ENCODE results near the gene VAPA. TPM values are rescaled to one million over a fixed set of nuclear protein-coding genes. Genes with fewer than 3 reads are reported as not detected.

VAPA gene
- polyA plus RNA-seq, 1 donor (not counting 4 experiments of a cell fraction or from before 2014, with no cell fraction given), result 350 TPM

- H3K4me1 ChIP-seq (ENCODE audit: control insufficient read depth, extremely low read depth, insufficient read depth, low read length), result no peaks in the 10 kb centered on the region
- no peak overlapping the region for H2AFZ ChIP-seq (ENCODE audit: control insufficient read depth, low read length)
- H3K36me3 ChIP-seq (ENCODE audit: control insufficient read depth in 2 of 2, extremely low read depth in 1 of 2, insufficient read depth in 2 of 2, low read length in 2 of 2), result no peaks in the 10 kb centered on the region
- H3K9me3 ChIP-seq (ENCODE audit: control insufficient read depth, low read depth, low read length), result no peaks in the 10 kb centered on the region
- H3K27me3 ChIP-seq (ENCODE audit: control insufficient read depth, extremely low read depth, insufficient read depth, low read length), result peaks cover 8% of the 10 kb centered on the region
- TF ChIP-seq CTCF (optimal IDR thresholded peaks at IDR 0.05 in 1 of 3, IDR thresholded peaks at IDR 0.05 in 1 of 3, conservative IDR thresholded peaks at IDR 0.05 in 1 of 3; ENCODE audit: extremely low read depth in 1 of 3, insufficient read depth in 2 of 3, low read length in 3 of 3) (peak; percentile 51 to 80 (median 69)), EZH2 (IDR thresholded peaks at IDR 0.05; ENCODE audit: low read length) (no peak)
- H3K27ac ChIP-seq (ENCODE audit: control insufficient read depth, insufficient read depth, low read length), result no peak overlapping the region
- dilution Hi-C loops (cut with MboI; ENCODE audit: extremely low pct_ligation_motif_present, low sequenced_read_pairs), result no loop called here
- H3K4me2 ChIP-seq (ENCODE audit: control insufficient read depth, extremely low read depth, insufficient read depth, low read depth, low read length), result no peak overlapping the region
- H3K79me2 ChIP-seq (ENCODE audit: control insufficient read depth, insufficient read depth, low read length), result no peaks in the 10 kb centered on the region
- H4K20me1 ChIP-seq (ENCODE audit: control insufficient read depth, extremely low read depth, insufficient read depth, low read length), result no peaks in the 10 kb centered on the region
- H3K9ac ChIP-seq (ENCODE audit: control insufficient read depth, extremely low read depth, insufficient read depth, low read length), result no peak overlapping the region
- DNase-seq (ENCODE audit: low read depth, low spot score), result peak; percentile 36
- no peaks in the 10 kb centered on the region for H3K9me1 ChIP-seq (ENCODE audit: control insufficient read depth, extremely low read depth, insufficient read depth, low read length)
- FAIRE-seq, result peak; percentile 92
- H3K4me3 ChIP-seq (ENCODE audit: control insufficient read depth in 2 of 3, extremely low read depth in 1 of 3, insufficient read depth in 2 of 3, low read depth in 1 of 3, low read length in 3 of 3), result no peak overlapping the region
These were observed 57.6 kb downstream of the VAPA start for GRCh38 chr18:9971313-9971920.

GRCh38 chr18:9973470-9973869 lies 59.7 kb downstream of the VAPA start:
- H3K79me2 ChIP-seq (ENCODE audit: control insufficient read depth, insufficient read depth, low read length), result no peaks in the 10 kb centered on the region
- H3K9ac ChIP-seq (ENCODE audit: control insufficient read depth, extremely low read depth, insufficient read depth, low read length), result no peak overlapping the region
- H3K27me3 ChIP-seq (ENCODE audit: control insufficient read depth, extremely low read depth, insufficient read depth, low read length), result peaks cover 8% of the 10 kb centered on the region
- H3K9me3 ChIP-seq (ENCODE audit: control insufficient read depth, low read depth, low read length), result no peaks in the 10 kb centered on the region
- no peak overlapping the region for H3K4me3 ChIP-seq (ENCODE audit: control insufficient read depth in 2 of 3, extremely low read depth in 1 of 3, insufficient read depth in 2 of 3, low read depth in 1 of 3, low read length in 3 of 3)
- H3K27ac ChIP-seq (ENCODE audit: control insufficient read depth, insufficient read depth, low read length), result no peak overlapping the region
- DNase-seq (ENCODE audit: low read depth, low spot score) (no peak), FAIRE-seq (no peak)
- no peaks in the 10 kb centered on the region for H4K20me1 ChIP-seq (ENCODE audit: control insufficient read depth, extremely low read depth, insufficient read depth, low read length)
- H3K4me2 ChIP-seq (ENCODE audit: control insufficient read depth, extremely low read depth, insufficient read depth, low read depth, low read length), result no peak overlapping the region
- no peaks in the 10 kb centered on the region for H3K36me3 ChIP-seq (ENCODE audit: control insufficient read depth in 2 of 2, extremely low read depth in 1 of 2, insufficient read depth in 2 of 2, low read length in 2 of 2)
- H2AFZ ChIP-seq (ENCODE audit: control insufficient read depth, low read length), result no peak overlapping the region
- dilution Hi-C loops (cut with MboI; ENCODE audit: extremely low pct_ligation_motif_present, low sequenced_read_pairs), result no loop called here
- no peaks in the 10 kb centered on the region for H3K4me1 ChIP-seq (ENCODE audit: control insufficient read depth, extremely low read depth, insufficient read depth, low read length)
- H3K9me1 ChIP-seq (ENCODE audit: control insufficient read depth, extremely low read depth, insufficient read depth, low read length), result no peaks in the 10 kb centered on the region
- no peak for TF ChIP-seq EZH2 (IDR thresholded peaks at IDR 0.05; ENCODE audit: low read length)
- TF ChIP-seq CTCF (optimal IDR thresholded peaks at IDR 0.05 in 1 of 3, IDR thresholded peaks at IDR 0.05 in 1 of 3, conservative IDR thresholded peaks at IDR 0.05 in 1 of 3; ENCODE audit: extremely low read depth in 1 of 3, insufficient read depth in 2 of 3, low read length in 3 of 3), result no peak
